NCI-H460 (cell line): ENCODE measurements around the gene KIF5B. TPM values are rescaled to one million over a fixed set of nuclear protein-coding genes. Genes with fewer than 3 reads are reported as not detected.

Source experiments
- DNase-seq: peaks from one replicate; pipeline ENCODE4 v3.0.0-alpha.2; 2016; ENCODE audit warnings: low read depth; ENCODE audit errors: extremely low read depth
- small RNA-seq, 2 experiments: library from RNA; depleted of rRNA; stranded (forward); fragments of <200 nt; gene quantifications; one replicate each; pipeline ENCODE3, GENCODE V24; 2014
- total RNA-seq: library from RNA; depleted of rRNA; stranded (reverse); fragments of >200 nt; shearing (Covaris generic); gene quantifications from 2 replicates; pipeline ENCODE4 v1.2.3, GENCODE V29; 2014; rRNA removed

The KIF5B gene
- total RNA-seq, 1 experiment from 2014 or later = 135 TPM

GRCh38 chr10:31963589-31963980, 92.6 kb downstream of the KIF5B start:
- no peak for DNase-seq

- DNase-seq = no peak
Measured at GRCh38 chr10:31962826-31963588, 93.2 kb downstream of the KIF5B start.

- DNase-seq = no peak
Measured at GRCh38 chr10:31961277-31962074, 94.7 kb downstream of the KIF5B start.

- no peak for DNase-seq
Measured at GRCh38 chr10:31959461-31960173, 96.6 kb downstream of the KIF5B start.

Small RNAs within 50 kb of the gene (small RNA-seq; reads per million reads assigned to genes)
- 0 reads per million in 2 experiments for gene RF00019
- 0 to 0.06 reads per million in 2 experiments for gene RN7SL825P

Other genes with a start within 250 kb of the KIF5B start
- gene ARHGAP12, start 127.6 kb downstream of the KIF5B start, total RNA-seq = 31.5 and 35.9 TPM in 2 replicates